C4-2B (cell line): Measurements from ENCODE around the gene C2orf80.

Experiments used
- CTCF ChIP-seq: fragments of 450-650 bp; conservative IDR thresholded peaks from 2 replicates; pipeline ENCODE4 v1.5.1; 2017; ENCODE audit warnings: mild to moderate bottlenecking
- ZFX ChIP-seq: fragments of 450-650 bp; IDR thresholded peaks from 2 replicates; pipeline ENCODE4 v1.6.1; 2017

DNA sequence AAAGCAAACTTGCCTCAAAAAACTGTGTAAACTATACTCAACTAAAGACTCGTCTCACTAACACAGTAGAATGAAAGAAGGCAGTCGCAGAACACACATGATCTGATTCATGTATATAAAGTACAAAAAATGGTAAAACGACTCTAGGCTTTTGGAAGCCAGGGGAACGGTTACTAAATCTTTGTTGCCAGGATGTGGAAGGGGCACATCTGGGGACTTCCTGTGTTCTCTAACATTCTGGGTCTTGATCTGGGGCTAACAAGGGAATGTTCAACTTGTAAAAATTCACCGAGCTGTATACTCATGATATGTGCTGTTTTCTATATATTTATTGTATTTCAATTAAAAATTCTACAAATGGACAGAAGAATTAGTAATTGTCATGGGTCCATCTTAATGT lies 14.3 kb upstream of the C2orf80 start:
- no peak for TF ChIP-seq CTCF
- no peak for TF ChIP-seq ZFX
